Hepatocyte (in vitro differentiated cells): Measurements from ENCODE around the gene HOXD11. TPM values are rescaled to one million over a fixed set of nuclear protein-coding genes. Genes with fewer than 3 reads are reported as not detected.

Experiments used
- DNase-seq: peaks from one replicate; pipeline ENCODE4 v3.0.0-alpha.2; 2016; ENCODE audit warnings: low spot score
- H2AFZ ChIP-seq: fragments of 200-600 bp; sonication (generic); 2 replicates; pipeline ENCODE4 v1.6.0; 2016; ENCODE audit warnings: antibody characterized with exemption, mild to moderate bottlenecking
- H3K27ac ChIP-seq: fragments of 200-600 bp; sonication (generic); 2 replicates; pipeline ENCODE4 v1.5.1; 2016; ENCODE audit warnings: mild to moderate bottlenecking
- H3K27me3 ChIP-seq: fragments of 200-600 bp; sonication (generic); 2 replicates; pipeline ENCODE4 v1.6.1; 2016
- H3K36me3 ChIP-seq: fragments of 200-600 bp; sonication (generic); replicated peaks from 2 replicates; pipeline ENCODE4 v1.5.1; 2016; ENCODE audit warnings: low read depth; ENCODE audit not compliant: insufficient read depth
- H3K4me1 ChIP-seq: fragments of 200-600 bp; sonication (generic); 2 replicates; pipeline ENCODE4 v1.5.1; 2016; ENCODE audit warnings: mild to moderate bottlenecking, moderate library complexity; ENCODE audit not compliant: insufficient read depth
- H3K4me2 ChIP-seq: fragments of 200-600 bp; sonication (generic); 2 replicates; pipeline ENCODE4 v1.6.0; 2016
- H3K4me3 ChIP-seq: fragments of 200-600 bp; sonication (generic); 2 replicates; pipeline ENCODE4 v1.5.1; 2016; ENCODE audit warnings: mild to moderate bottlenecking
- H3K79me2 ChIP-seq: fragments of 200-600 bp; sonication (generic); 2 replicates; pipeline ENCODE4 v1.6.0; 2017; ENCODE audit warnings: mild to moderate bottlenecking
- H3K9me2 ChIP-seq: fragments of 200-600 bp; sonication (generic); replicated peaks from 2 replicates; pipeline ENCODE4 v1.6.0; 2017; ENCODE audit warnings: mild to moderate bottlenecking; ENCODE audit not compliant: insufficient read depth
- H3K9me3 ChIP-seq: fragments of 200-600 bp; sonication (generic); 2 replicates; pipeline ENCODE4 v1.5.1; 2016; ENCODE audit warnings: low read depth, mild to moderate bottlenecking
- H4K20me1 ChIP-seq: fragments of 200-600 bp; sonication (generic); 2 replicates; pipeline ENCODE4 v1.6.0; 2016; ENCODE audit warnings: mild to moderate bottlenecking; ENCODE audit not compliant: insufficient read depth, poor library complexity, severe bottlenecking
- CTCF ChIP-seq: fragments of 200-600 bp; sonication (generic); IDR thresholded peaks from 2 replicates; pipeline ENCODE4 v1.5.1; 2016; ENCODE audit warnings: antibody characterized with exemption, mild to moderate bottlenecking; ENCODE audit not compliant: poor library complexity
- EZH2 ChIP-seq: fragments of 200-600 bp; sonication (generic); IDR thresholded peaks from 2 replicates; pipeline ENCODE4 v1.6.1; 2016; ENCODE audit warnings: antibody characterized with exemption, mild to moderate bottlenecking, borderline replicate concordance
- EZH2phosphoT487 ChIP-seq: fragments of 200-600 bp; sonication (generic); IDR thresholded peaks from one replicate; pipeline ENCODE4 v1.6.1; 2018; ENCODE audit warnings: antibody characterized with exemption, mild to moderate bottlenecking, low read depth, moderate library complexity; ENCODE audit not compliant: unreplicated experiment, severe bottlenecking
- WGBS: methylation state at CpG from one replicate; pipeline ENCODE4 v1.1.6; 2016; ENCODE audit warnings: low lambda C conversion rate; ENCODE audit errors: missing lambda C conversion rate; 5-methylcytosine and 5-hydroxymethylcytosine counted together
- polyA plus RNA-seq: library from polyadenylated mRNA; unstranded; fragments of >200 nt; fragmentation: Nextera tagmentation; extraction: Ambion mirVana; gene quantifications from 2 replicates; pipeline ENCODE4 v1.2.1, GENCODE V29; 2016
- total RNA-seq: library from RNA; depleted of rRNA; stranded (reverse); fragments of >200 nt; gene quantifications from 2 replicates; pipeline ENCODE4 v1.2.3, GENCODE V29; 2014

HOXD11 gene
- total and polyA plus RNA-seq, 2 experiments from 2014 or later = 6.3 to 9.9 TPM

GRCh38 chr2:176096986-176097819 lies 9.9 kb upstream of the HOXD11 start:
- Histone ChIP-seq H3K9me2 (no peaks in the 10 kb centered on the region), H3K4me3 (peak overlapping the region; percentile 57), H3K4me2 (peak overlapping the region; percentile 91), H3K9me3 (no peaks in the 10 kb centered on the region), H2AFZ (peak overlapping the region; percentile 59), H3K36me3 (no peaks in the 10 kb centered on the region), H3K79me2 (peaks cover 64% of the 10 kb centered on the region), H4K20me1 (peaks cover 14% of the 10 kb centered on the region), H3K27me3 (peaks cover 94% of the 10 kb centered on the region), H3K4me1 (no peaks in the 10 kb centered on the region), H3K27ac (peak overlapping the region; percentile 93)
- WGBS = 2% methylated on average over 45 of the region's 45 CpGs
- peak; percentile 89 for DNase-seq
- TF ChIP-seq EZH2phosphoT487 (no peak), CTCF (peak; percentile 73), EZH2 (peak; percentile 18)

- Histone ChIP-seq H3K4me3 (peak overlapping the region; percentile 60), H3K27ac (peak overlapping the region; percentile 93), H4K20me1 (peaks cover 14% of the 10 kb centered on the region), H3K36me3 (no peaks in the 10 kb centered on the region), H3K9me3 (no peaks in the 10 kb centered on the region), H3K4me1 (no peaks in the 10 kb centered on the region), H3K79me2 (peaks cover 71% of the 10 kb centered on the region), H2AFZ (peak overlapping the region; percentile 41), H3K4me2 (peak overlapping the region; percentile 91), H3K9me2 (no peaks in the 10 kb centered on the region), H3K27me3 (peaks cover 98% of the 10 kb centered on the region)
- WGBS = 1% methylated on average over 18 of the region's 18 CpGs
- DNase-seq = no peak
- TF ChIP-seq EZH2phosphoT487 = peak; percentile 41
- TF ChIP-seq EZH2 = peak; percentile 16
- no peak for TF ChIP-seq CTCF
Observed at GRCh38 chr2:176097820-176098365, 9.2 kb upstream of the HOXD11 start.

GRCh38 chr2:176098366-176099158 lies 8.5 kb upstream of the HOXD11 start:
- Histone ChIP-seq H2AFZ (peak overlapping the region; percentile 41), H3K4me2 (peak overlapping the region; percentile 91), H3K4me3 (peak overlapping the region; percentile 24)

More at GRCh38 chr2:176098366-176099158, 8.5 kb upstream of the HOXD11 start:
- DNase-seq = no peak
- Histone ChIP-seq H3K4me1 (no peaks in the 10 kb centered on the region), H3K9me3 (no peaks in the 10 kb centered on the region), H3K36me3 (no peaks in the 10 kb centered on the region), H3K27me3 (peaks cover 99% of the 10 kb centered on the region), H3K27ac (peak overlapping the region; percentile 93), H3K79me2 (peaks cover 70% of the 10 kb centered on the region), H3K9me2 (no peaks in the 10 kb centered on the region), H4K20me1 (peaks cover 13% of the 10 kb centered on the region)
- 4% methylated on average over 35 of the region's 35 CpGs for WGBS
- TF ChIP-seq CTCF (no peak), EZH2 (peak; percentile 25)
